Measurements from ENCODE around the gene FAM20A. TPM values are rescaled to one million over a fixed set of nuclear protein-coding genes. Genes with fewer than 3 reads are reported as not detected.

The FAM20A gene
- total RNA-seq, 2 experiments from 2014 or later: not detected

DNA sequence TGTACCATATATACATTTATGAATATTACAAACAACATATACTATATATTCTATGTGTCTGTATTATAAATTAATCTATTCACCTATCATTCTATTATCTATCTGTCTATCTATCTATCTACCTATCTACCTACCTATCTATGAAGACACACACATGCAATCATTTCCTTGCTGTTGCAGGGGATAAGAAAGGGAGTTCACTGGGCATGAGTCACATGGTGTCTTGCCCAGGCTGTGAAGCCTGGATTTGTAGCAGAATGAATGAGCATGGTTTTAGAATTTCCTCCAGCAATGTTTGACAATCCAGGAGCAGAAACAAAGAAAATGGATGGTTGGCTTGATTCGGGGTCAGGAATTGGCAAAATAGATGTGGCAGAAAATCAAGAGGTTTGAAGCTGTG is 23.2 kb upstream of the FAM20A start:
- Histone ChIP-seq H3K27me3 (ENCODE audit: control insufficient read depth in 1 of 2, insufficient read depth in 2 of 2, low read length in 2 of 2) (peaks cover 3 to 16% of the 10 kb centered on the region in 2 experiments), H3K4me1 (ENCODE audit: insufficient read depth, low read length) (no peaks in the 10 kb centered on the region), H3K27ac (ENCODE audit: low read depth in 1 of 2, low read length in 2 of 2) (no peak overlapping the region), H3K36me3 (ENCODE audit: insufficient read depth, low read length) (no peaks in the 10 kb centered on the region), H3K9me3 (ENCODE audit: control insufficient read depth in 1 of 2, insufficient read depth in 1 of 2, low read length in 2 of 2) (no peaks in the 10 kb centered on the region), H3K4me3 (ENCODE audit: low read length) (no peak overlapping the region)
- no peak for DNase-seq
- TF ChIP-seq, protein P1, sequence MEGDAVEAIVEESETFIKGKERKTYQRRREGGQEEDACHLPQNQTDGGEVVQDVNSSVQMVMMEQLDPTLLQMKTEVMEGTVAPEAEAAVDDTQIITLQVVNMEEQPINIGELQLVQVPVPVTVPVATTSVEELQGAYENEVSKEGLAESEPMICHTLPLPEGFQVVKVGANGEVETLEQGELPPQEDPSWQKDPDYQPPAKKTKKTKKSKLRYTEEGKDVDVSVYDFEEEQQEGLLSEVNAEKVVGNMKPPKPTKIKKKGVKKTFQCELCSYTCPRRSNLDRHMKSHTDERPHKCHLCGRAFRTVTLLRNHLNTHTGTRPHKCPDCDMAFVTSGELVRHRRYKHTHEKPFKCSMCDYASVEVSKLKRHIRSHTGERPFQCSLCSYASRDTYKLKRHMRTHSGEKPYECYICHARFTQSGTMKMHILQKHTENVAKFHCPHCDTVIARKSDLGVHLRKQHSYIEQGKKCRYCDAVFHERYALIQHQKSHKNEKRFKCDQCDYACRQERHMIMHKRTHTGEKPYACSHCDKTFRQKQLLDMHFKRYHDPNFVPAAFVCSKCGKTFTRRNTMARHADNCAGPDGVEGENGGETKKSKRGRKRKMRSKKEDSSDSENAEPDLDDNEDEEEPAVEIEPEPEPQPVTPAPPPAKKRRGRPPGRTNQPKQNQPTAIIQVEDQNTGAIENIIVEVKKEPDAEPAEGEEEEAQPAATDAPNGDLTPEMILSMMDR (IDR thresholded peaks at IDR 0.05): no peak
- H3K4me3 Mint-ChIP-seq: no peak overlapping the region
- no peaks in the 10 kb centered on the region for H3K9me3 Mint-ChIP-seq
- no peaks in the 10 kb centered on the region for H3K36me3 Mint-ChIP-seq (ENCODE audit: low read depth)
- no peak overlapping the region for H3K27ac Mint-ChIP-seq
- intact Hi-C loops (cut with DNase I, micrococcal nuclease): no loop called here
- POLR2A ChIA-PET: no interaction called here
- CTCF ChIA-PET: no interaction called here
- H3K4me1 Mint-ChIP-seq (ENCODE audit: low read depth): no peaks in the 10 kb centered on the region
- no peak for ATAC-seq (ENCODE audit: poor library complexity)
- peaks cover 19% of the 10 kb centered on the region for H3K27me3 Mint-ChIP-seq

DNA sequence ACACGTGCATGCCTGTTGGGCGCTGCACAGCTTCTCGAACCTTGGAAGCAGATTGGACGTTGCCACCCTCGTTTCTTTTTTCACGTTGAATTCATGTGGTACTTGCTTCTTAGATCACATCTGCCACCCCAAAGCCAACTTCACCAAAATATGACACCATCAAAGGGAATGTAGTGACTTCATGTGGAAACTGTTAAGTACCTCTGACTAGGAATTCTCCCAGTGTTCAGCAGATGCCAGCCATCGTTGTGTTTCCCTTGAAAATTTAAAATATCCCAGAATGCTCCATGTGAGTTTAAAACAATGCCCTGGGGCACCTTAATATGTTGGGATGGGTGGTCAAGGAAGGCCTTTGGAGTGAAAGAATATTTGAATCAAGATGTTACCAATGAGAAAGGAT is 22.6 kb upstream of the FAM20A start:
- no peaks in the 10 kb centered on the region for H3K36me3 Mint-ChIP-seq (ENCODE audit: low read depth)
- intact Hi-C loops (cut with DNase I, micrococcal nuclease): no loop called here
- Histone ChIP-seq H3K9me3 (ENCODE audit: control insufficient read depth in 1 of 2, insufficient read depth in 1 of 2, low read length in 2 of 2) (no peaks in the 10 kb centered on the region), H3K27me3 (ENCODE audit: control insufficient read depth in 1 of 2, insufficient read depth in 2 of 2, low read length in 2 of 2) (peaks cover 3 to 16% of the 10 kb centered on the region in 2 experiments), H3K27ac (ENCODE audit: low read depth in 1 of 2, low read length in 2 of 2) (no peak overlapping the region), H3K4me3 (ENCODE audit: low read length) (no peak overlapping the region), H3K36me3 (ENCODE audit: insufficient read depth, low read length) (no peaks in the 10 kb centered on the region), H3K4me1 (ENCODE audit: insufficient read depth, low read length) (no peaks in the 10 kb centered on the region)
- POLR2A ChIA-PET: no interaction called here
- TF ChIP-seq, protein P1 (IDR thresholded peaks at IDR 0.05): no peak
- H3K4me3 Mint-ChIP-seq: no peak overlapping the region
- peaks cover 24% of the 10 kb centered on the region for H3K27me3 Mint-ChIP-seq
- no peak for ATAC-seq (ENCODE audit: poor library complexity)
- H3K27ac Mint-ChIP-seq: no peak overlapping the region
- no peak for DNase-seq
- H3K9me3 Mint-ChIP-seq: no peaks in the 10 kb centered on the region
- no peaks in the 10 kb centered on the region for H3K4me1 Mint-ChIP-seq (ENCODE audit: low read depth)
- CTCF ChIA-PET: no interaction called here

DNA sequence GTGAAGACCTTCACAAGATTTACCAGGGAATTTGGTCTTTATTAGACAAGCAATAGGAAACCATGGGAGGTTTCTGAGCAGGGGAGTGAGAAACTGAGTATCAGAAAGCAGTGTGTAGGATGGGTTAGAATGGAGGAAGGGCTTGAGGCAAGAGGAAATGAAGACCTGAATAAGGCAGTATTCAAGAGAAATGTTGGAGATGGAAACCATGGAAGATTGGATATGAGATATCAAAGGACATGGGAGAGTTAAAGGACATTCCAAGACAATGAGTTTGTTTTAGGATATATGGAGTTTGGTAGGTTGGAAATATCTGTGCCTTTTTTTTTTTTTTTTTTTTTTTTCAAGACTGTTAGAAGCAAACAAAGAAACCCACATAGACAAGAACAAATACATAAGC is 21.3 kb upstream of the FAM20A start:
- Mint-ChIP-seq H3K9me3 (no peaks in the 10 kb centered on the region), H3K4me1 (ENCODE audit: low read depth) (no peaks in the 10 kb centered on the region), H3K27me3 (peaks cover 27% of the 10 kb centered on the region), H3K36me3 (ENCODE audit: low read depth) (no peaks in the 10 kb centered on the region), H3K4me3 (no peak overlapping the region), H3K27ac (no peak overlapping the region)
- H3K4me3 ChIP-seq (ENCODE audit: low read length): no peak overlapping the region
- CTCF ChIA-PET: no interaction called here
- H3K36me3 ChIP-seq (ENCODE audit: insufficient read depth, low read length): no peaks in the 10 kb centered on the region
- TF ChIP-seq, protein P1 (IDR thresholded peaks at IDR 0.05): no peak
- peaks cover 3 to 6% of the 10 kb centered on the region in 2 experiments for H3K27me3 ChIP-seq (ENCODE audit: control insufficient read depth in 1 of 2, insufficient read depth in 2 of 2, low read length in 2 of 2)
- no peak for ATAC-seq (ENCODE audit: poor library complexity)
- no peaks in the 10 kb centered on the region for H3K9me3 ChIP-seq (ENCODE audit: control insufficient read depth in 1 of 2, insufficient read depth in 1 of 2, low read length in 2 of 2)
- intact Hi-C loops (cut with DNase I, micrococcal nuclease): no loop called here
- no peak overlapping the region for H3K27ac ChIP-seq (ENCODE audit: low read depth in 1 of 2, low read length in 2 of 2)
- no peak for DNase-seq
- POLR2A ChIA-PET: no interaction called here
- no peaks in the 10 kb centered on the region for H3K4me1 ChIP-seq (ENCODE audit: insufficient read depth, low read length)

All from CD4-positive, alpha-beta T cell (primary cell).